Measurements from ENCODE around the gene FHAD1.

FHAD1 gene

GRCh38 chr1:15248216-15248615 is 1.2 kb downstream of the FHAD1 start:
- no peak for DNase-seq (ENCODE audit: low read depth)

DNA sequence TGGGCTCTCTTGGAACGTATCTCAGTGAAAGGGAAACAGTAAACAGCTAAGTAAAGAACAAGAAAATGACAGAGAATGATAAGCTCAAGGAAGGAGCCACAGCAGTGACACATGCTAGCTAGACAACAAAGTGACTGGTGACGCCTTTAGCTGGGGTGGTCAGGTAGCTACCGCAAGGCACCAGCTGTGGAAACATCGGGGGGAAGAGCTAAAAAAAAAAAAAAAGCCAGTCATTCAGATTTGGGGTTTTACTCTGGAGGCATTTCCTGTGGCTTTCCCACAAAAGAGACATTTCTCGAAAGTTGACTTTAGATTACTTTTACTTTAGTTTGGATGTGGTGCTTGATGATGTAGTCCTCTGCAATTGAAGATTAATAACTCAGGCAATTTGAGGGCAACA is 2.1 kb downstream of the FHAD1 start:
- no peak for DNase-seq (ENCODE audit: low read depth)

- no peak for DNase-seq (ENCODE audit: low read depth)
Observed at GRCh38 chr1:15251857-15252835, 5.1 kb downstream of the FHAD1 start.

DNA sequence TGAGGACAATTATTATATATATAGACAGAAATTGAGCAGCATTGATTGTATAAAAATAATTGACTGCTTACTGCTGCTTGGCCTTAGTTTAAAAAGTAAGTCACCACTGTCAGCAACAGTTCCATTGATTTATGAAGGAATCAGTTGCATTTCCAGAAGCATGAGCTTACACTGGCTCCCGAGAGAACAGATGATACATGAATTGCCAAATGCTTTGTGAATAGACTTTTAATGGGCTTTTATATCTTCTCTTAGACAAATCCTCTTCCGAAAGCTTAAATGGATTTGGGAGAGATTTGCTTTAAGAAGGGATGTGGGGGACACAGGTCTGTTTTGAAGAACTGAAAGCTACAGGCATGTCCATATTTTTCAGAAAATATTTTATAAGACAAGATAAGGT is 7.5 kb downstream of the FHAD1 start:
- no peak for DNase-seq (ENCODE audit: low read depth)

DNA sequence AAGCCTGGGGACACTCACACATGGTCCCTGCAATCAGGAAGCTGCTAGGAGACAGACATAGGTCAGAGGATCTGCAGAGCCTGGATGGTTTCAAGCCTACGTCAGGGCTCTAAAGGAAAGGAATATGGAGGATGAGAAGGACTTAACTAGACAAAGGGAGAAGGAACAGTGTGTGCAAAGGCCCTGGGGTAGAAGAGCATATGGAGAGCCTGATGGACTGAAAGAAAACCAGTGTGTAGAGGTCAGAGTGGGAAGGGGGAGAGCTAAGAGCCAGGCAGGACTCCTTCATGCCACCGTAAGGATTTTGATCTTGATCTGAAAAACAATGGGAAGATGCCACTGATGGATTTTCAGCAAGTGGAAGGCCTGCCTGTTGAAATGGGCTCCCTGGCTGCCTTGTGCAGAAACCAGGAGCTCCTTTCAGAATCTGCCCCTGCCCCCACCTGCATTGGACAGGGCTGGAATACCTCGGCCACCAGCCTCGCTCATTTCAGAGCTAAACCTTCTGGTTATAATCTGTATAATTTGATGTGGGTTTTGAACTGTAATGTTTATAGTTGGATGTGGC is 8.6 kb downstream of the FHAD1 start:
- no peak for DNase-seq (ENCODE audit: low read depth)

- no peak for DNase-seq (ENCODE audit: low read depth)
Observed at GRCh38 chr1:15256584-15256983, 9.6 kb downstream of the FHAD1 start.

GRCh38 chr1:15257309-15257708 is 10.3 kb downstream of the FHAD1 start:
- DNase-seq (ENCODE audit: low read depth): no peak

DNA sequence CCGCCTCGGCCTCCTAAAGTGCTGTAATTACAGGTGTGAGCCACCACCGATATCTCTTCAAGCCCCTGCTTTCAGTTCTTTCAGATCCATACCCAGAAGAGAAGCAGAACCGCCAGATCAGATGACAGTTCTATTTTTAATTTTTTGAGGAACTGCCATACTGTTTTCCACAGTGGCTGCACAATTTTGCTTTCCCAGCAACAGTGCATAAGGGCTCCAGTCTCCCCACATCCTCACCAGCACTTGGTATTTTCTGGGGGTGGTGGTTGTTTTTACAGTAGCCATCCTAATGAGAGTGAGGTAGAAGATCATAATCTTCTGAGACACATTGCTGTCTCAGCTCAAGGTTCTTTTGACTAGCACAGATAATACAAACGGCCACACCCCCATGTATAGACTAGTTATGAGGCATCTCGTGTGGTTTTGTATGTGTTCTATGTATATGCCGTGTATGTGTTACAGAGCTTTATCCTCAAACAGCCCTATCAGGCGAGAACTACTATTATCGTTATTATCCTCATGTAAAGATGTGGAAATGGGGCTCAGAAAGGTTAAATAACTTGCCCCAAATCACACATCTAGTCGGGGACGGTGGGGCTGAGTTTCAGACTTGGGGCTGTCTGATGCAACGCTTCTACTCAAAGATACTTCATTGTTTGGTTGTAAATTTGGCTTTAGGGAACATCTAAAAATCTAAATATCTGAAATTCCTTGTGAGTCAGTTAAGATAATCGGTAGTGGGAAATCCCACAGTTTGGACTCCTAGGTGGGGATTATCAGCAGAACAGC is 12.0 kb downstream of the FHAD1 start:
- no peak for DNase-seq (ENCODE audit: low read depth)

- no peak for DNase-seq (ENCODE audit: low read depth)
Observed at GRCh38 chr1:15259622-15260007, 12.6 kb downstream of the FHAD1 start.

GRCh38 chr1:15260418-15261154 is 13.6 kb downstream of the FHAD1 start:
- no peak for DNase-seq (ENCODE audit: low read depth)

- DNase-seq (ENCODE audit: low read depth): no peak
Observed at GRCh38 chr1:15261155-15262002, 14.4 kb downstream of the FHAD1 start.

DNA sequence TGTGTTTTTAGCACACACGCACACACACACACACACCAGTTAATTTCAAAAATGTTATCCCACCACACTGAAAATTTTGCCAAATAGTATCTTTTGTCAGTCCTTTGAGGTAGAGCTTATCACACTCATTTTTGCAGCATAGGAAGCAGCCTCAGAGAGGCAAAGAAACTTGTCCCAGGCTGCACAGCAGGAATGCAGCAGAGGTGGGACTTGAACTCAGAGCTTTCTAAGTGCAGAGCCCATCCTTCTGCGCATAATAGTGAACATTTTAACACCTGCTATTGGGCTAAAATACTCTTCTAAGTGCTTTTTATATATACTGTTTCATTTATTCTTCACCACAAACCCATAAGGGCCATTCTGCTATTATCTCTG is 15.0 kb downstream of the FHAD1 start:
- no peak for DNase-seq (ENCODE audit: low read depth)

- no peak for DNase-seq (ENCODE audit: low read depth)
Observed at GRCh38 chr1:15262706-15263105, 15.7 kb downstream of the FHAD1 start.

DNA sequence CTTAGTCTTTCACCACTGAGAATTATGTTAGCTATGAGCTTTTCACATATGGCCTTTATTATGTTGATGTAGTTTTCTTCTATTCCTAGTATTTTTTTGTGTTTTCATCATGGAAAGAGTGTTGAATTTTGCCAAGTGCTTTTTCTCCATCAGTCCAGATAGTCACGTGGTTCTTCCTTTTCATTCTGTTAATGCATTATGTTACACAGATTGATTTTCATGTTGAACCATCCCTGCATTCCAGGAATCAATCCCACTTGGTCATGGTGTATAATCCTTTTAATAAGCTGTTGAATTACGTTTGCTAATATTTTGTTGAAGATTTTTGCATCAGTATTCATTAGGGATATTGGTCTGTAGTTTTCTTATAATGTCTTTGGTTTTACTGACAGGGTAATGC is 17.7 kb downstream of the FHAD1 start:
- no peak for DNase-seq (ENCODE audit: low read depth)

DNA sequence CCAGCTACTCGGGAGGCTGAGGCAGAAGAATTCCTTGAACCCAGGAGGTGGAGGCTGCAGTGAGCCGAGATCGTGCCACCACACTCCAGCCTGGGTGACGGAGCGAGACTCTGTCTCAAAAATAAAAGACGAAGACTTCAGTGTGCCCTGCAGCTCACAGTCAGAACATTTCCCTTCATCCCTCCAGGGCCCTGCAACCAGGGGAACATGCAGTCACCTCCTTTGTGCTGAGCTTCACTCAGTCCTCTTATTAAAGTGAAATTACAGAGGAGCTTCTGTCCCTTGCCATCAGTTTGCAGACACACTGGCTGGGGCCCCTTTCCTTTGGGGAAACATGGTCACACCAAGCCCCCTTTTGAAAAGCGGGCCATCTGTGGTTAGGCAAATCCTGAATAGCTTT is 24.2 kb downstream of the FHAD1 start:
- DNase-seq (ENCODE audit: low read depth): no peak

DNA sequence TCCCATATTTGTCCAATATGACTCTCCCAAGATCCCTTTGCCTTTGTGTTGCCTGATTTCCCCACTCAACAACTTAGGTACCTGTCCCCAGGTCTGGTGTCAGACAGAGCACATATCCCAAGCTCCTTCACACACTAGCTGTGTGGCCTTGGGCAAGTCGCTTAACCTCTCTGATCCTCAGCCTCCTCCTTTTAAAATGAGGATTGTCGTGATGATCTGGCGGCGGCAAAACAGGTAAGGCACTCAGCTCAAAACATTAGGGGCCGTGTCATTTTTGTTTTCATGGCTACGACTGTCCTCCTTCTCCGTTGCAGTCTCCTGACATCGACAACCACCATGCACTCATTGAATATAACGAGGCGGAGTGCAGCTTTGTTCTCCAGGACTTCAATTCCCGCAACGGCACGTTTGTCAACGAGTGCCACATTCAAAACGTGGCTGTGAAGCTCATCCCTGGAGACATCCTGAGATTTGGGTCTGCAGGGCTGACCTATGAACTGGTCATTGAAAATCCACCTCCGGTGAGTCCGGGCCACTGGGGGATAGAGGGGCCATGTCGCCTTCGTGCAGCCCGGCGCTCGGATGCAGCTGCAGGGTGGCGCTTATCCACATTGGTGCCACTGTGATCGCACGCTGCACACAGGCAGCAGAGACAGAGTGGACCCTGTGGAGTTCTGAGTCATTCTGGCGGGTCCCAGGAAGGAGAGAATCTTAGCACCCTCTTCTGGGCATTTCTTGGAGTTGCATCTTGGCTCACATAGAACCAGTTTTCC is 25.2 kb downstream of the FHAD1 start:
- DNase-seq (ENCODE audit: low read depth): no peak

DNA sequence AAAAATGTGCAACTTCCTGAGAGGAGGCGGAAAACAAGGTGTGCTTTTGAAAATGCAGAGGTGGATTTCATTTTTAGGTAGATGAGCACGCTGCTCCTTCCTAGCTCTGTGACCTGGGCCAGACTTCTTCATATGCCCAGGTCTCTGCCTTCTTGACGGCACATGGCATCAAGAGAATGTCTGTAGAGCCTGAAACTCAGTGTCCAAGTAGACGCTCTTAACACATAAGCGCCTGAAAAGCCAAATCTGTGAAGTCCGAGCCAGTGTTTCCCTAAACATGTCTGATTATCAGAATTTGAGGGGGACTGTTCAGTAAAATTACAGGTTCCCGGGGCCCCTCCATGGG is 25.7 kb downstream of the FHAD1 start:
- DNase-seq (ENCODE audit: low read depth): no peak

DNA sequence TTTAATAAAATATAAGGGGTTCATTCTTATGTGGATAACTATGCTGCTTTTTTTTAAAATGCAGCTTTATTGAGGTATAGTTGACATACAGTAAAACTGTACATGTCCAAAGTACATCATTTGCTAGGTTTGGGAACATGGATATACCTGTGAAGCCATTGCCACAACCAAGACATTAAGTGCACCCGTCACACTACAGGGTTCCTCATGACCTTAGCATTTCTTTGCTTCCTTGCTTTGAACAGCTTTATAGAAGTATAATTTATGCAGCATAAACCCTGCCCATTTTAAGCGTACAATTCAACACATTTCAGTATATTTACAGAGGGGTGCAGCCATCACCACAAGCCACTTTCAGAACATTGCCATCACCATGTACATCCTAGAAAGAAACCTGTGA is 26.3 kb downstream of the FHAD1 start:
- no peak for DNase-seq (ENCODE audit: low read depth)

DNA sequence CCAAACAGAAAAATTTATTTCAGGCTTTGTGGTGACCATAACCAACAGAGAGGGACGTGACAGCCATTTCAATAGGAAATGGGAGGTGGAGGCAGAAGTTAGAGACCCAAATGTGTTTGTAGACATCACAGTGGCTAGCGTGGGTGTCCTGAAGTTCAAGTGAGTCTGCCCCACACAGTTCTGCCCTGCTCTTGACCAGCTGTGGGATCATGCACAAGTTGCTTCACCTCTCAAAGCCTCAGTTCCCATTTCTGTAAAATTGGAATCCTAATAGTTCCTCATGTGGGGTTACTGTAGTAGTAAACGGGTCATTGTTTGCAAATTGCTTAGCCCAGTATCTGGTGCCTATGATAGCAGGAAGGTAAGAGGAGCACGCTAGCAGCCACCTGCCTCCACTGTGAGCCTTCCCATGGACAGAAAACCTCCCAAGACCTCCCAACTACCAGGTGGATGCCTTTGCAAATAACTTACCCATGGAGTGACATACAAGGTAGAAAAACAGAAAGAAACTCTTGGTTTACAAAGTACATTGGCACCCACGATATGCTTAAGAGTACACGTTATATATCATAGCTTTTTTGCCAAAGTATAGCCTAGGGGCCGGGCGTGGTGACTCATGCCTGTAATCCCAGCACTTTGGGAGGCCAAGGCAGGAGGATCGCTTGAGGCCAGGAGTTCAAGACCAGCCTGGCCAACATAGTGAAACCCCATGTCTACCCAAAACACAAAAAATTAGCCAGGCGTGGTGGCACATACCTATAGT is 29.1 kb downstream of the FHAD1 start:
- no peak for DNase-seq (ENCODE audit: low read depth)
